Loucy (cell line): ENCODE results near the gene NECTIN1.

ENCODE experiments used
- H2AFZ ChIP-seq: fragments of 200-600 bp; sonication (generic); 2 replicates; pipeline ENCODE4 v1.6.0; 2016; ENCODE audit warnings: antibody characterized with exemption, mild to moderate bottlenecking, low read length, moderate library complexity
- H3F3A ChIP-seq: fragments of 200-600 bp; 2 replicates; pipeline ENCODE4 v1.6.0; 2016; ENCODE audit warnings: antibody characterized with exemption, low read depth, mild to moderate bottlenecking
- H3K27me3 ChIP-seq: fragments of 200-600 bp; sonication (generic); 2 replicates; pipeline ENCODE4 v1.6.1; 2014; ENCODE audit warnings: low read length, mild to moderate bottlenecking; ENCODE audit not compliant: insufficient read depth, poor library complexity, severe bottlenecking
- H3K36me3 ChIP-seq: fragments of 200-600 bp; sonication (generic); 2 replicates; pipeline ENCODE4 v1.6.1; 2016; ENCODE audit warnings: low read length; ENCODE audit not compliant: insufficient read depth
- H3K4me1 ChIP-seq: fragments of 200-600 bp; sonication (generic); 2 replicates; pipeline ENCODE4 v1.5.1; 2014; ENCODE audit warnings: low read length, mild to moderate bottlenecking; ENCODE audit not compliant: insufficient read depth, poor library complexity, severe bottlenecking
- H3K4me2 ChIP-seq: fragments of 200-600 bp; sonication (generic); 2 replicates; pipeline ENCODE4 v1.6.0; 2014; ENCODE audit warnings: antibody characterized with exemption, low read length, low read depth, mild to moderate bottlenecking; ENCODE audit not compliant: poor library complexity, severe bottlenecking
- H3K4me3 ChIP-seq: fragments of 200-600 bp; sonication (generic); 2 replicates; pipeline ENCODE4 v1.5.1; 2014; ENCODE audit warnings: low read length, mild to moderate bottlenecking, mixed read lengths; ENCODE audit not compliant: poor library complexity, severe bottlenecking
- H3K79me2 ChIP-seq: fragments of 200-600 bp; sonication (generic); 2 replicates; pipeline ENCODE4 v1.6.1; 2014; ENCODE audit warnings: low read length; ENCODE audit not compliant: insufficient read depth
- H3K9ac ChIP-seq: fragments of 200-600 bp; sonication (generic); 2 replicates; pipeline ENCODE4 v1.6.0; 2014; ENCODE audit warnings: mild to moderate bottlenecking, low read depth, low read length, moderate library complexity; ENCODE audit not compliant: poor library complexity, severe bottlenecking
- H3K9me2 ChIP-seq: fragments of 200-600 bp; sonication (generic); replicated peaks from 2 replicates; pipeline ENCODE4 v1.6.1; 2016; ENCODE audit warnings: low read depth, low read length, mixed read lengths
- H3K9me3 ChIP-seq: fragments of 200-600 bp; sonication (generic); 2 replicates; pipeline ENCODE4 v1.6.1; 2014; ENCODE audit warnings: mild to moderate bottlenecking, antibody characterized with exemption, low read length, low read depth; ENCODE audit not compliant: insufficient read depth
- H4K20me1 ChIP-seq: fragments of 200-600 bp; sonication (generic); 2 replicates; pipeline ENCODE4 v1.6.0; 2014; ENCODE audit warnings: antibody characterized with exemption, low read length, mild to moderate bottlenecking; ENCODE audit not compliant: insufficient read depth, poor library complexity, severe bottlenecking
- EZH2phosphoT487 ChIP-seq: fragments of 200-600 bp; IDR thresholded peaks from 2 replicates; pipeline ENCODE4 v1.6.1; 2018; ENCODE audit warnings: antibody characterized with exemption, mild to moderate bottlenecking, moderate library complexity, borderline replicate concordance
- TF ChIP-seq, protein P1 (sequence below): fragments of 200-600 bp; sonication (generic); conservative IDR thresholded peaks from 2 replicates; pipeline ENCODE4 v1.5.1; 2014; ENCODE audit warnings: mild to moderate bottlenecking, antibody characterized with exemption, low read length

The NECTIN1 gene

DNA sequence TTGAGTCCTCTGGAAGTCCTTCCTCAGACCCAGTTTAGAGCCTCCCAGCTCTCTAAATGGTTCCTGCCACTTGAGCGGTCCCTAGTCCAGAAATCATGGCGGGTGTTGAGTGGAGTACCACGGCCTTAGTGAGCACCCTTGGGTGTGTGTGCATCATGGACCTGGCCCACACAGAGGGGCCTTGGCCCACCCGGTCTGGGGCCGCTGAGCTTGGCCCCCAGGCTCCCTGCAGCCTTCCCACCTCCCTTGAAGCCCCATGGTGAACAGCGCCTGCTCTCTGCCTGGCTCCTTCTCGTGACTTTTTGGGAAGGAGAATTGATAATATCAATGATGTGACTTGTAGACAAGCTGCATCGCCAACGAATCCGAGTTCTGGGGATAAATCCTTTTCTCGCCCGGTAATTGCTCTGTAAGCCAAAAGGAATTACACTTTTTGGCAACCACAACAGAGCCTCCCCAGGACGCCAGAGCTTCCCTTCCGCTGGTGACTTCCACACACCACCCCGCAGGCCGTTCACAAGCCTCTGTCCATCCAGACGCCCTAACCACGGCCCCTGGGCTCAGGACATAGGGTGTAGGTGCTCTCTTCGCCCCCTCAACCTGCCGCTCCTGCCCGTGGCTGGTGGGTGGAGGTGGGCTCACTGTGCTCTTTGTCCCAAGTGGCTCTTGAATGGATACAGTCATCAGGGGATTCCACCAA is 93.8 kb downstream of the NECTIN1 start:
- H3K27me3 ChIP-seq, result no peaks in the 10 kb centered on the region

DNA sequence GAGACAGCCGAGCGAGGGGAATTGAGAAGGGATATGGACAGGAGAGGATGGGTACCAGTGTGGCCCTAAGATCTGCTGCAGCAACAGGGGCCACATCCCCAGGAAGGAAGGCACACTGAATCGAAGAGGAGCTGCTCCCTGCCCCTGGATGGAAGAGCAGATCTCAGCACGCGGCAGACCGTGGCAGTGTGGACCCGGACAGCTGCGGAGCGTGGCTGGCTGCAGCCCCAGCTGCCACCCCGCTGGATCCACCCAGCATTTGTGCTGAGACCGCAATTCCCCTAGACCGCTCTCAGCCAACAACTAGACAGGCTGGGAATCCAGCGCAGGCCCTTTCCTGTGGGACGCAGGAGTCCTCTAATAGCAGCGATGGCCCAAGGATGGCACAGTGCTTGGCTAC is 94.7 kb downstream of the NECTIN1 start:
- Histone ChIP-seq H2AFZ (no peak overlapping the region), H3K79me2 (no peaks in the 10 kb centered on the region), H3K9ac (no peak overlapping the region), H3K9me2 (no peaks in the 10 kb centered on the region), H4K20me1 (no peaks in the 10 kb centered on the region), H3K4me3 (no peak overlapping the region), H3K36me3 (no peaks in the 10 kb centered on the region), H3K9me3 (no peaks in the 10 kb centered on the region), H3K27me3 (no peaks in the 10 kb centered on the region), H3K4me1 (no peaks in the 10 kb centered on the region), H3F3A (no peaks in the 10 kb centered on the region), H3K4me2 (no peak overlapping the region)
- TF ChIP-seq, protein P1, sequence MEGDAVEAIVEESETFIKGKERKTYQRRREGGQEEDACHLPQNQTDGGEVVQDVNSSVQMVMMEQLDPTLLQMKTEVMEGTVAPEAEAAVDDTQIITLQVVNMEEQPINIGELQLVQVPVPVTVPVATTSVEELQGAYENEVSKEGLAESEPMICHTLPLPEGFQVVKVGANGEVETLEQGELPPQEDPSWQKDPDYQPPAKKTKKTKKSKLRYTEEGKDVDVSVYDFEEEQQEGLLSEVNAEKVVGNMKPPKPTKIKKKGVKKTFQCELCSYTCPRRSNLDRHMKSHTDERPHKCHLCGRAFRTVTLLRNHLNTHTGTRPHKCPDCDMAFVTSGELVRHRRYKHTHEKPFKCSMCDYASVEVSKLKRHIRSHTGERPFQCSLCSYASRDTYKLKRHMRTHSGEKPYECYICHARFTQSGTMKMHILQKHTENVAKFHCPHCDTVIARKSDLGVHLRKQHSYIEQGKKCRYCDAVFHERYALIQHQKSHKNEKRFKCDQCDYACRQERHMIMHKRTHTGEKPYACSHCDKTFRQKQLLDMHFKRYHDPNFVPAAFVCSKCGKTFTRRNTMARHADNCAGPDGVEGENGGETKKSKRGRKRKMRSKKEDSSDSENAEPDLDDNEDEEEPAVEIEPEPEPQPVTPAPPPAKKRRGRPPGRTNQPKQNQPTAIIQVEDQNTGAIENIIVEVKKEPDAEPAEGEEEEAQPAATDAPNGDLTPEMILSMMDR, result no peak
- no peak for TF ChIP-seq EZH2phosphoT487

More for the DNA sequence above, 93.8 kb downstream of the NECTIN1 start:
- H3K9ac ChIP-seq, result no peak overlapping the region
- no peaks in the 10 kb centered on the region for H3K79me2 ChIP-seq
- H3K4me2 ChIP-seq, result no peak overlapping the region
- no peaks in the 10 kb centered on the region for H3K9me3 ChIP-seq
- no peak overlapping the region for H2AFZ ChIP-seq
- TF ChIP-seq, protein P1, result no peak
- no peak for TF ChIP-seq EZH2phosphoT487
- no peak overlapping the region for H3K4me3 ChIP-seq
- H3F3A ChIP-seq, result no peaks in the 10 kb centered on the region
- no peaks in the 10 kb centered on the region for H3K36me3 ChIP-seq
- H3K9me2 ChIP-seq, result no peaks in the 10 kb centered on the region
- no peaks in the 10 kb centered on the region for H4K20me1 ChIP-seq
- no peaks in the 10 kb centered on the region for H3K4me1 ChIP-seq

DNA sequence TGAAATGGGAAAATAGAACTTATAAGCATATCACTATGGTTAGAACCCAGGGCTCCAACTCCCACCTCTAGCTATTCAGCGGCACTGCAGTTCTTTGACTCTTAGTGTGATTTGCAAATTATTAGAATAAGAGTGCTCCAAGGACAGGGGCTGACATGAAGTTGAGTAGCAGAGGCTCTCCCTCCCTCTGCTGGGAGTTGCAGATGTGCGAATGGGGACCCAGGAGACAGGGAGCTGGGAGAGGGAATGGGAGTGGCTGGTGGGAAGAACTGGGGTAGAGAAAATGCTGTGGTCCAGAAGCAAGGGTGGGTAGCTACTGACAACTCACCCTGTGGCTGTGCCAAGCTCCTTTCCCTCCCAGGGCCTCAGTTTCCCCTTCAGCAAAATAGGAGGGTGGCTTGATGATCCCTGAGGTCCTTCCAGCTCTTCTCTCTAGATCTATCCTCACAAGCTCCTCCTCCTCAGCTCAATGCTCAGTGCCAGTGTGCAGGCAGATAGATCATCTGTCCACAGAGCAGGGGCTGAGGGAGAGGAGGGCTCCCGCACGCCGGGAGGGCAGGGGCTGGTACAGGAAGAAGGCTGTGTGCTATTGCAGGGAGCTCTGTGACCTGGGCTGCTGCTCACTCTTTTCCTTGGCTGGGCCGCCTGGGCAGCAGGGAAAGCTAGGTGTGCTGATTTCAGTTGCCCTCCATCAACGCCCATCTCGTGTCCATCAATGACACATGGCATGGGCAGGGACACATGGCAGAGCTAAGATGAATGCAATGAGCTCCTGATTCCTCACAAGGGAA is 99.0 kb downstream of the NECTIN1 start:
- no peak overlapping the region for H3K4me2 ChIP-seq
- H3K9me3 ChIP-seq, result no peaks in the 10 kb centered on the region
- no peaks in the 10 kb centered on the region for H3F3A ChIP-seq
- no peaks in the 10 kb centered on the region for H3K36me3 ChIP-seq
- no peaks in the 10 kb centered on the region for H4K20me1 ChIP-seq
- TF ChIP-seq, protein P1, result no peak
- TF ChIP-seq EZH2phosphoT487, result no peak
- H2AFZ ChIP-seq, result no peak overlapping the region
- no peaks in the 10 kb centered on the region for H3K9me2 ChIP-seq
- H3K9ac ChIP-seq, result no peak overlapping the region
- no peaks in the 10 kb centered on the region for H3K4me1 ChIP-seq
- no peaks in the 10 kb centered on the region for H3K27me3 ChIP-seq
- H3K79me2 ChIP-seq, result no peaks in the 10 kb centered on the region
- no peak overlapping the region for H3K4me3 ChIP-seq
